ENCODE data around the gene DNASE1L2. TPM values are rescaled to one million over a fixed set of nuclear protein-coding genes. Genes with fewer than 3 reads are reported as not detected.

Gene DNASE1L2
- total and polyA plus RNA-seq, 10 of the 15 experiments (the other 5 are each of a cell fraction or from before 2014, with no cell fraction given) = 0.06 to 1.5 (median 0.29) TPM

DNA sequence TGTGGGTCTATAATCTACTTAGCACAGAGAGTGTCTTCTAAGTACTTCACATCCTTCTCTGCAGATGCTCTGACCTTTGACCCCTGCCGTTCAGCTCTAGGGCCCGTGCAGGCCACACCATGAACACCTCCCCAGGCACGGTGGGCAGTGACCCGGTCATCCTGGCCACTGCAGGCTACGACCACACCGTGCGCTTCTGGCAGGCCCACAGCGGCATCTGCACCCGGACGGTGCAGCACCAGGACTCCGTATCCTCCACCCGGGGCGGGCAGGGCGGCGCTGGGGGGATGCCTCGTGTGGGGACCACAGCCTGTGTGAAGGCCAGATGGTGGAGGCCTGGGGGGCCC is 30.3 kb upstream of the DNASE1L2 start:
- TF ChIP-seq MXI1 (IDR thresholded peaks at IDR 0.05; ENCODE audit: low read depth, low read length) = 0 out of 2 replicates have a peak, but pooled peaks have one; percentile 12
- TF ChIP-seq MYB (IDR thresholded peaks at IDR 0.05; ENCODE audit: borderline replicate concordance, low read depth, low read length) = no peak
- no peak for TF ChIP-seq KAT2A (conservative IDR thresholded peaks at IDR 0.05; ENCODE audit: control insufficient read depth, low read depth, low read length)
- TF ChIP-seq JUNB (IDR thresholded peaks at IDR 0.05) = no peak
- TF ChIP-seq MTA2 (IDR thresholded peaks at IDR 0.05; ENCODE audit: low read depth) = 0 out of 2 replicates have a peak, but pooled peaks have one; percentile 19
- peak; percentile 90 for TF ChIP-seq NR2C1 (IDR thresholded peaks at IDR 0.05)
- no peak for TF ChIP-seq NRF1 (conservative IDR thresholded peaks at IDR 0.05; ENCODE audit: low read depth, low read length)
- TF ChIP-seq RELA (IDR thresholded peaks at IDR 0.05; ENCODE audit: borderline replicate concordance, partially characterized antibody) = no peak
- no peak for TF ChIP-seq WRNIP1 (IDR thresholded peaks at IDR 0.05; ENCODE audit: borderline replicate concordance, low read depth, low read length)
- no peak for TF ChIP-seq CEBPB (IDR thresholded peaks at IDR 0.05; ENCODE audit: borderline replicate concordance in 1 of 2, low read depth in 2 of 2, low read length in 2 of 2)
- TF ChIP-seq NR2C2 (IDR thresholded peaks at IDR 0.05; ENCODE audit: borderline replicate concordance, control insufficient read depth, insufficient read length, low read depth) = peak; percentile 65
- TF ChIP-seq NR2F1 (conservative IDR thresholded peaks at IDR 0.05) = peak; percentile 97
- peaks cover 6% of the 10 kb centered on the region; the same call in 1 of the 2 replicates for H3K4me1 ChIP-seq (ENCODE audit: control insufficient read depth, insufficient read depth, low read length)
- BruUV-seq (replicated peaks) = TSS peak; percentile 70
- H4K20me1 ChIP-seq (ENCODE audit: control insufficient read depth, insufficient read depth) = no peaks in the 10 kb centered on the region
- peak overlapping the region; percentile 78 for H3K9ac ChIP-seq (ENCODE audit: control insufficient read depth, insufficient read depth, low read length)
- peaks cover 8 to 19% of the 10 kb centered on the region in 2 experiments; a peak in 3 of 4 replicates for H3K36me3 ChIP-seq (ENCODE audit: control insufficient read depth in 2 of 2, insufficient read depth in 2 of 2, low read length in 1 of 2)
- ChIA-PET SMC1A (ENCODE audit: uncharacterized antibody, unreplicated experiment) (no interaction called here), CTCF (interaction anchor here (1.3 kb wide), 1 partner anchor 9 kb away, joined by 6 read pairs; the partner anchor contains the start of gene PGP), POLR2A (interaction anchor here (0.9 to 1.5 kb wide), 3 partner anchors 9 to 46 kb away, joined by 4 to 5 read pairs (median 4); partner anchors contain the start of genes ECI1 and PGP), RAD21 (ENCODE audit: unreplicated experiment) (interaction anchor here (1.5 kb wide), 1 partner anchor 9 kb away, joined by 3 read pairs; the partner anchor contains the start of gene PGP)
- intact Hi-C loops (cut with micrococcal nuclease; ENCODE audit: unreplicated experiment) = loop anchor here (5.0 kb wide), 1 partner anchor 46 kb away; the partner anchor contains the start of gene ECI1
- FAIRE-seq = no peak
- peaks cover 20% of the 10 kb centered on the region for H3K79me2 ChIP-seq (ENCODE audit: control insufficient read depth, insufficient read depth, low read length)
- H3K4me2 ChIP-seq (ENCODE audit: control insufficient read depth, insufficient read depth) = peak overlapping the region; percentile 89
- DNase-seq (ENCODE audit: low read depth, low spot score) = no peak
- no peaks in the 10 kb centered on the region for H3K9me3 ChIP-seq (replicated peaks; ENCODE audit: control insufficient read depth, insufficient read depth, low read length)
- peak overlapping the region; percentile 87 for H2AFZ ChIP-seq (ENCODE audit: control insufficient read depth, low read depth, low read length)
- peak overlapping the region; percentile 96 for H3K27ac ChIP-seq (ENCODE audit: control insufficient read depth, insufficient read depth)
- H3K27me3 ChIP-seq (replicated peaks in 1 of 2; ENCODE audit: control insufficient read depth in 2 of 2, insufficient read depth in 2 of 2, low read length in 1 of 2) = no peaks in the 10 kb centered on the region
- 2% methylated on average over 16 of the region's 16 CpGs for WGBS (ENCODE audit: insufficient coverage, insufficient replicate concordance, low lambda C conversion rate, missing lambda C conversion rate)
- in situ Hi-C loops (cut with MboI) = no loop called here
- H3K4me3 ChIP-seq = peak overlapping the region; percentile 93
- peak; percentile 52 for ATAC-seq

All from GM12878 (cell line).